HepG2 (cell line): ENCODE results near the gene KLC4. TPM values are rescaled to one million over a fixed set of nuclear protein-coding genes. Genes with fewer than 3 reads are reported as not detected.

Experiments used
- ATAC-seq: fragments of 200-7000 bp; cut with Tn5 transposase; 3 replicates; pipeline ENCODE4 v1.9.1; 2020; ENCODE audit warnings: mild to moderate bottlenecking, moderate library complexity
- BruUV-seq: library from RNA; stranded (reverse); fragments of 400-500 nt; replicated peaks from 2 replicates; lab custom pipeline; 2021; lab: Mats Ljungman, UMichigan
- CTCF ChIA-PET: fragments of 300-600 bp; formaldehyde crosslinking; extraction: SDS; loops from one replicate; lab custom pipeline; 2021; ENCODE audit warnings: low total read pairs, inconsistent platforms, low intra/inter-chr PET ratio; lab: Yijun Ruan, JAX
- POLR2A ChIA-PET: fragments of 350-600 bp; sonication (Branson Sonifier 250); formaldehyde crosslinking; loops from one replicate; lab custom pipeline; 2020; ENCODE audit warnings: antibody characterized with exemption, inconsistent platforms; lab: Yijun Ruan, JAX
- DNase-seq: peaks from one replicate; pipeline ENCODE4 v3.0.0-alpha.2; 2015; ENCODE audit warnings: low spot score
- FAIRE-seq: peaks from 3 replicates; lab custom pipeline; 2011; peaks lifted over from hg19 to GRCh38; lab: Jason Lieb, UNC
- H2AFZ ChIP-seq: one replicate; pipeline ENCODE4 v1.6.1; 2011; ENCODE audit warnings: low read length, inconsistent platforms
- H3K27ac ChIP-seq: fragments of 300-600 bp; 3 replicates; pipeline ENCODE4 v1.8.0; 2011; ENCODE audit warnings: mixed run types, mild to moderate bottlenecking, mixed read lengths, low read length, inconsistent platforms; ENCODE audit not compliant: insufficient read depth; ENCODE audit errors: extremely low read length
- H3K27me3 ChIP-seq, 2 experiments: fragments of 200-600 bp in 1 of 2; 2 replicates in 1 of 2; 3 replicates in 1 of 2; pipeline versions ENCODE4 v1.6.0 to v1.8.0; 2011; ENCODE audit warnings: low read length in 2 of 2, mild to moderate bottlenecking in 2 of 2, moderate library complexity in 2 of 2, inconsistent platforms in 1 of 2; ENCODE audit not compliant: insufficient read depth in 2 of 2, control insufficient read depth in 1 of 2
- H3K36me3 ChIP-seq, 2 experiments: fragments of 200-600 bp in 1 of 2; replicated peaks in 1 of 2; 2 replicates in 1 of 2; 3 replicates in 1 of 2; pipeline versions ENCODE4 v1.5.1 to v1.8.0; 2011; ENCODE audit warnings: low read length in 2 of 2, inconsistent platforms in 1 of 2; ENCODE audit not compliant: insufficient read depth in 2 of 2, control insufficient read depth in 1 of 2
- H3K4me1 ChIP-seq: 2 replicates; pipeline ENCODE4 v1.5.1; 2012; ENCODE audit warnings: low read length, inconsistent platforms; ENCODE audit not compliant: insufficient read depth
- H3K4me2 ChIP-seq: 2 replicates; pipeline ENCODE4 v1.6.0; 2011; ENCODE audit warnings: low read depth, low read length, inconsistent platforms
- H3K4me3 ChIP-seq, 3 experiments: fragments of 200-600 bp in 1 of 3; sonication (generic), shearing (Covaris generic) in 1 of 3; replicated peaks in 1 of 3; 2 replicates each; pipeline ENCODE4 v1.5.1; 2011 to 2016; ENCODE audit warnings: low read length in 3 of 3, inconsistent platforms in 2 of 3, low read depth in 2 of 3, mild to moderate bottlenecking in 2 of 3, control low read depth in 1 of 3, mixed read lengths in 1 of 3; ENCODE audit not compliant: insufficient read depth in 1 of 3
- H3K79me2 ChIP-seq: one replicate; pipeline ENCODE4 v1.6.1; 2011; ENCODE audit warnings: low read length, inconsistent platforms; ENCODE audit not compliant: insufficient read depth
- H3K9ac ChIP-seq: 2 replicates; pipeline ENCODE4 v1.6.0; 2011; ENCODE audit warnings: mild to moderate bottlenecking, low read depth, low read length, inconsistent platforms; ENCODE audit not compliant: insufficient read depth
- H3K9me3 ChIP-seq: 2 replicates; pipeline ENCODE4 v1.5.1; 2012; ENCODE audit warnings: mild to moderate bottlenecking, low read length
- H4K20me1 ChIP-seq: 2 replicates; pipeline ENCODE4 v1.6.0; 2011; ENCODE audit warnings: inconsistent platforms, mild to moderate bottlenecking, low read length, moderate library complexity; ENCODE audit not compliant: insufficient read depth
- AGO2 ChIP-seq: fragments of 200-400 bp; formaldehyde crosslinking; optimal IDR thresholded peaks from 2 replicates; pipeline ENCODE3; 2017; ENCODE audit warnings: mild to moderate bottlenecking, low read depth, low read length, moderate library complexity
- ATRX ChIP-seq: sonication (generic); formaldehyde crosslinking; IDR thresholded peaks from 2 replicates; pipeline ENCODE4 v1.4.0; 2020; ENCODE audit warnings: missing genetic modification reagents, borderline replicate concordance
- RBFOX2 ChIP-seq: fragments of 200-400 bp; formaldehyde crosslinking; IDR thresholded peaks from 2 replicates; pipeline ENCODE4 v1.6.1; 2017; ENCODE audit warnings: low read depth, mild to moderate bottlenecking, low read length
- ZNF687 ChIP-seq: sonication (generic); formaldehyde crosslinking; IDR thresholded peaks from 2 replicates; pipeline ENCODE4 v1.5.1; 2020; ENCODE audit warnings: mild to moderate bottlenecking, missing genetic modification reagents, moderate library complexity
- WGBS: methylation state at CpG from one replicate; pipeline ENCODE4 v1.1.6; 2017; ENCODE audit warnings: low lambda C conversion rate; 5-methylcytosine and 5-hydroxymethylcytosine counted together
- in situ Hi-C: cut with HindIII; loops from 2 replicates; pipeline ENCODE4 v1.10.0; 2017; ENCODE audit warnings: low pct_unique_long_range_greater_than_20kb; ENCODE audit not compliant: extremely low pct_ligation_motif_present
- intact Hi-C: fragments of 100-400 bp; cut with micrococcal nuclease; formaldehyde crosslinking; loops from one replicate; pipeline ENCODE4 v1.10.0; 2022; ENCODE audit not compliant: unreplicated experiment
- polyA plus RNA-seq, 8 experiments: library from polyadenylated mRNA; depleted of rRNA in 3 of 8; stranded (reverse) in 7 of 8; unstranded in 1 of 8; fragments of >200 nt; fragmentation: Illumina TruSeq in 4 of 8; extraction: Trizol in 4 of 8; gene quantifications; 2 replicates each; pipeline versions ENCODE4 v1.2.1 to v1.2.3, GENCODE V29; 2011 to 2016; ENCODE audit warnings: low read depth in 4 of 8, missing spikeins in 1 of 8, mixed read lengths in 1 of 8; ENCODE audit not compliant: insufficient read depth in 1 of 8
- total RNA-seq, 5 experiments: library from RNA; depleted of rRNA; stranded (reverse); fragments of >200 nt; fragmentation: Illumina TruSeq; extraction: Trizol; gene quantifications; 2 replicates each; pipeline ENCODE4 v1.2.3, GENCODE V29; 2016; ENCODE audit warnings: low read depth in 1 of 5

The KLC4 gene
- total and polyA plus RNA-seq, 2 of the 13 experiments (the other 11 are each of a cell fraction or from before 2014, with no cell fraction given) = 45.4 to 70.4 TPM

- BruUV-seq = no TSS peak
- H3K9me3 ChIP-seq = no peaks in the 10 kb centered on the region
- peaks cover 48% of the 10 kb centered on the region for H3K4me1 ChIP-seq
- H3K27ac ChIP-seq = no peak overlapping the region
- DNase-seq = no peak
- H3K36me3 ChIP-seq = peaks cover 15 to 36% of the 10 kb centered on the region in 2 experiments
- CTCF ChIA-PET = no interaction called here
- no peak for FAIRE-seq
- H3K27me3 ChIP-seq = peaks cover 0 to 3% of the 10 kb centered on the region in 2 experiments; a peak in 1 of 5 replicates
- H4K20me1 ChIP-seq = no peaks in the 10 kb centered on the region
- H2AFZ ChIP-seq = no peak overlapping the region
- POLR2A ChIA-PET = interaction anchor here (1.6 to 5.3 kb wide), 2 partner anchors 33 to 43 kb away, joined by 5 to 76 read pairs; partner anchors contain the start of genes KLC4, MRPL2 and PPP2R5D
- in situ Hi-C loops (no loop called here), intact Hi-C loops (no loop called here)
- WGBS = 98% methylated on average over 11 of the region's 12 CpGs
- H3K9ac ChIP-seq = peak overlapping the region; percentile 34; the same call in 1 of the 2 replicates
- peaks cover 37% of the 10 kb centered on the region for H3K79me2 ChIP-seq
- no peak for ATAC-seq
- no peak overlapping the region for H3K4me2 ChIP-seq
- TF ChIP-seq ZNF687 (CRISPR knock-in tag) (peak; percentile 33; the same call in 1 of the 2 replicates), RBFOX2 (peak; percentile 61), ATRX (CRISPR knock-in tag) (no peak), AGO2 (peak; percentile 84)
- TF ChIP-seq, all 625 proteins: peak for 3
- H3K4me3 ChIP-seq = no peak overlapping the region
Observed at GRCh38 chr6:43016943-43017334, 42.5 kb upstream of the KLC4 start.
